Lung (tissue), 12 donors: Measurements from ENCODE around the gene BMX. TPM values are rescaled to one million over a fixed set of nuclear protein-coding genes. Genes with fewer than 3 reads are reported as not detected.

Experiments
- ATAC-seq: fragments of 200-7000 bp; cut with Tn5 transposase; one replicate; pipeline ENCODE4 v1.9.1; 2020; ENCODE audit warnings: moderate number of reproducible peaks; ENCODE audit not compliant: insufficient read depth, low FRiP score
- DNase-seq, 3 donors: peaks; one replicate each; pipeline ENCODE4 v3.0.0-alpha.2; 2013 to 2017
- H3K27ac ChIP-seq, 2 donors: one replicate each; pipeline ENCODE4 v1.5.1; 2013; ENCODE audit warnings: mild to moderate bottlenecking in 2 of 2, moderate library complexity in 2 of 2, control low read depth in 1 of 2, inconsistent platforms in 1 of 2, low read depth in 1 of 2, low read length in 1 of 2
- H3K27me3 ChIP-seq, 3 donors: one replicate each; pipeline ENCODE4 v1.5.1; 2013; ENCODE audit warnings: low read length in 2 of 3; ENCODE audit not compliant: control insufficient read depth in 3 of 3, insufficient read depth in 3 of 3
- H3K36me3 ChIP-seq, 4 donors: one replicate each; pipeline ENCODE4 v1.5.1; 2013; ENCODE audit warnings: low read length in 4 of 4, mild to moderate bottlenecking in 1 of 4, moderate library complexity in 1 of 4; ENCODE audit not compliant: control insufficient read depth in 4 of 4, insufficient read depth in 4 of 4
- H3K4me1 ChIP-seq, 5 donors: one replicate each; pipeline ENCODE4 v1.5.1; 2013; ENCODE audit warnings: low read length in 5 of 5, mild to moderate bottlenecking in 2 of 5, moderate library complexity in 1 of 5; ENCODE audit not compliant: control insufficient read depth in 5 of 5, insufficient read depth in 5 of 5
- H3K4me3 ChIP-seq: one replicate; pipeline ENCODE4 v1.5.1; 2013; ENCODE audit warnings: mild to moderate bottlenecking, control low read depth, moderate library complexity
- H3K9ac ChIP-seq, 2 donors: one replicate each; pipeline ENCODE4 v1.5.1; 2013; ENCODE audit warnings: low read length in 2 of 2, control low read depth in 1 of 2; ENCODE audit not compliant: insufficient read depth in 1 of 2
- H3K9me3 ChIP-seq, 4 donors: one replicate each; pipeline ENCODE4 v1.5.1; 2013; ENCODE audit warnings: low read length in 3 of 4, mild to moderate bottlenecking in 1 of 4, moderate library complexity in 1 of 4; ENCODE audit not compliant: control insufficient read depth in 4 of 4, insufficient read depth in 3 of 4
- CTCF ChIP-seq: IDR thresholded peaks from 2 replicates; pipeline ENCODE4 v1.5.1; 2012; ENCODE audit warnings: mild to moderate bottlenecking; ENCODE audit errors: control extremely low read depth, extremely low read depth
- WGBS, 2 donors: extraction: QIAGEN DNeasy Blood & Tissue Kit; methylation state at CpG; one replicate each; pipeline ENCODE4 v1.1.7; 2013; 5-methylcytosine and 5-hydroxymethylcytosine counted together
- polyA plus RNA-seq, 2 donors: library from polyadenylated mRNA; stranded (reverse); fragments of 200-250 nt; gene quantifications; one replicate each; pipeline ENCODE4 v1.2.1, GENCODE V29; 2013
- total RNA-seq, 2 donors: library from RNA; depleted of rRNA in 1 of 2; stranded (reverse); fragments of >200 nt in 1 of 2; gene quantifications; one replicate each; pipeline ENCODE4 v1.2.1, GENCODE V29; 2014 to 2021
- donor health status: control.
- donor health status: control.
- donor health status: Bipolar disorder and iron deficiency.
- donor health status: healthy.
- donor health status: DM: yes; HTN: yes; CAD: no.

BMX gene
- total and polyA plus RNA-seq, 4 donors = 1.4 to 4.0 (median 2.5) TPM

GRCh38 chrX:15471028-15471427, 29.6 kb upstream of the BMX start:
- Histone ChIP-seq H3K4me3 (no peak overlapping the region), H3K27me3 (peaks cover 0 to 31% (median 31%) of the 10 kb centered on the region in 3 donors), H3K27ac (no peak overlapping the region), H3K9me3 (peaks cover 0 to 3% (median 0%) of the 10 kb centered on the region in 4 donors), H3K36me3 (peaks cover 0 to 2% (median 0%) of the 10 kb centered on the region in 4 donors), H3K9ac (no peak overlapping the region), H3K4me1 (peaks cover 0 to 8% (median 0%) of the 10 kb centered on the region in 5 donors)
- DNase-seq (peak; percentile 65 to 79 (median 75)), ATAC-seq (peak; percentile 79)
- WGBS, 2 donors = 14 to 19% methylated on average over 3 of the region's 3 CpGs
- peak; percentile 72 for TF ChIP-seq CTCF

GRCh38 chrX:15472531-15472930, 28.1 kb upstream of the BMX start:
- Histone ChIP-seq H3K27ac (no peak overlapping the region), H3K36me3 (no peaks in the 10 kb centered on the region), H3K9me3 (no peaks in the 10 kb centered on the region), H3K27me3 (peaks cover 0 to 29% (median 22%) of the 10 kb centered on the region in 3 donors), H3K4me3 (no peak overlapping the region), H3K4me1 (peaks cover 0 to 8% (median 0%) of the 10 kb centered on the region in 5 donors), H3K9ac (no peak overlapping the region)
- no peak for TF ChIP-seq CTCF
- ATAC-seq = no peak
- no peak for DNase-seq

GRCh38 chrX:15474028-15474427, 26.6 kb upstream of the BMX start:
- ATAC-seq (no peak), DNase-seq (no peak)
- Histone ChIP-seq H3K9me3 (no peaks in the 10 kb centered on the region), H3K4me1 (peaks cover 0 to 8% (median 0%) of the 10 kb centered on the region in 5 donors), H3K9ac (no peak overlapping the region), H3K4me3 (no peak overlapping the region), H3K27me3 (peaks cover 0 to 43% (median 28%) of the 10 kb centered on the region in 3 donors), H3K36me3 (no peaks in the 10 kb centered on the region), H3K27ac (no peak overlapping the region)
- TF ChIP-seq CTCF = no peak
- 70 to 87% methylated on average over 4 of the region's 4 CpGs for WGBS, 2 donors

GRCh38 chrX:15475021-15475420, 25.6 kb upstream of the BMX start:
- no peak overlapping the region for H3K9ac ChIP-seq
- no peak for TF ChIP-seq CTCF
- 69 to 94% methylated on average over 5 of the region's 5 CpGs for WGBS, 2 donors
- H3K27ac ChIP-seq = no peak overlapping the region
- H3K36me3 ChIP-seq = no peaks in the 10 kb centered on the region
- peaks cover 0 to 8% (median 0%) of the 10 kb centered on the region in 5 donors for H3K4me1 ChIP-seq
- H3K9me3 ChIP-seq = no peaks in the 10 kb centered on the region
- H3K27me3 ChIP-seq = peaks cover 0 to 40% (median 30%) of the 10 kb centered on the region in 3 donors
- no peak for ATAC-seq
- H3K4me3 ChIP-seq = no peak overlapping the region
- DNase-seq = no peak
